Stimulated activated CD4-positive, alpha-beta T cell treated with anti-CD3 and anti-CD28 coated beads, Interleukin-12 subunit alpha, Interleukin-12 subunit beta, amount 100 ng/mL, for 48 hours (primary cell): ENCODE measurements around the gene ATXN1.

Source experiments
- DNase-seq, 3 donors: peaks; one replicate each; pipeline ENCODE4 v3.0.0-alpha.2; 2020; ENCODE audit warnings: low read depth in 2 of 3, low spot score in 1 of 3

ATXN1 gene

GRCh38 chr6:16486661-16487060 lies 274.6 kb downstream of the ATXN1 start:
- peak in 1 of 3 donors; percentile 33 for DNase-seq

DNA sequence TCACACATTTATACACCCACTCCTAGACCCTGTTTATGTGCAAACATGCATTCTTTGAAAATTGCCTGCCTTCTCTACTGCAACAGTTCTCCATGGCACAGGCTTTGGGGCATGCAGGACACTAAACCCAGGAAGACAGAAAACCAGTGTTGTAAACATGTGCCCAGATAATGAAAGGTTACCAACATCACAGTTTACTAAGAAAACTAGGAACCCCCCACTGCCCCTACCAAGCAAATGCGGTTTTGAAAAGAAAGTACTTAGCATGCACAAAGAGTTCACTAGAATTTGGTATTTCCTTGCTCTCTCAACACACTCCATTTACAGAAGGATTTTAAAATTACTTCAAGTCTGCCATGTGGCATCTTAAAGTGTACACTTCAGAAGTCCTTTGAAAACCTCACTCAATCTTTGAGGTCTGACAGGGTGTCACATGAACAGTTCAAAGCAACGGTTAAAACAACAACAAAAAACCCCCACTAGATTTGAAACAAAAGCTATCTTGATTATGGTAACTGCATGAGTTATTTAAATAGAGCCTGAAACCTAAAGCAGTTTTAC lies 277.9 kb downstream of the ATXN1 start:
- DNase-seq: no peak

DNA sequence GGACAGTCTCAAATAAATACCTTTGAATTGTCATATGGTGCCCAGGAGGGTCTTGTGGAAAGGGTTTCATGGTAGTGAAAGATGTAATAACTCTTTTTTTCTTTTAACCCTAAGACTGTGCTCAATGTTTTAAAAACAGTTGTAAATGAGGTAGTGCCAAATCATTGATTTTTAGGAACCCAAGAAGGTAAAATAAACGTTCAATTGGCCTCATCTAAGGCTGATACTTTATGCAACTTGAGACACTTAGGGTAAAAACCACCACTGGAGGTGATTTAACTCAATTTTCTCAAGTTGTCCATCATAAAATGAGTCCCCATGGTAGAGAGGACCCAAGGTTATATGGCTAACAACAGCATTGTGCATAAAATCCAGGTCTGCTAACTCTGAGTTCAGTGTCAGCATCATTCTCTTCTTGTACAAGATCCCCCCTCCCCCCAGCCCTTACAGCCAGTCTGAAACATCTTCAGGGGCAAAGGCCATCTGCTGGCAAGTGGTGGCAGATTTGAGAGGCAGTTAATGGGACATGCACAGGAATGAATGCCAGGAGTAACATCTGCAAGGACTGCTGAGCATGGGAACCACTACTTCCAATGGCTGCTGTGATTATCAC lies 278.5 kb downstream of the ATXN1 start:
- DNase-seq: no peak

- peak in 1 of 3 donors; percentile 37 for DNase-seq
Observed at GRCh38 chr6:16481697-16482399, 279.4 kb downstream of the ATXN1 start.

DNA sequence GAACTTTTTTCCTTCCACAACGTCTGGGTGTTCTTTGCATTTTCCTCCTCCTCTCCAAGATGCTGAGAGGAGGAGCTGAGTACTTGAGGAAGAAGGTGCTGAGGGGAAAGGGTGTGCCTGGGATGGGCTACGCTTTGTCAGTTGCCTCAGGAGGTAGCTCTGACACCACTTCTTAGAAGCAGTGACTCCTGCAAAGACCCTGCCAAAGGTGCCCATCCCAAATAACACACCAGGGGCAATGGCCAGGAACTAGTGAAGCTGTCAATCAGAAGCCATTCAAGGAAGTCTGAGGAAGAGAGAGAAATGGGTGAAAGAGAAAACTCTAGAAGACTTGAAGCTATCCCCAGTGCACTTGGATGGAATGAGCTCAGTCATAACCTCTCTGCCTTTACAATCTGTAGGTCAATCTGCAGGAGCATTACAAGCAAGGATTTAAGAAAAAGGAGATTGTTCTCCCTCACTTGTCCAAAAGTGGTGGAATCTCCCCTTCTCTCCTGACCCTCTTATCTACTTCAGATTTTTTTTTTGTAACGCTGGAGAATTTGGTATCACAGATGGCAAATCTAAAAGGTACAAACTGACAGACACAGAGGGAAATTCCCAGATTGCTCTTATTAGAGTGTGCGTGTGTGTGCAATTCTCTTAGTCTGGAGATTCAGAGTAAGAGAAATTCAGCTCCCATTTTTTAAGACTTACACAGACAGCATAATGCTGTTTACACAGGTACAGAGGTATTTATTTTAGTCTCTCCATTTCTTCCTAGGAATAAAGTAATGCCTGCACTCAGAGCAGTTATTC lies 280.3 kb downstream of the ATXN1 start:
- no peak for DNase-seq

GRCh38 chr6:16477367-16478149 lies 283.7 kb downstream of the ATXN1 start:
- no peak for DNase-seq

- no peak for DNase-seq
Observed at GRCh38 chr6:16476861-16477260, 284.4 kb downstream of the ATXN1 start.

GRCh38 chr6:16475494-16475781 lies 285.8 kb downstream of the ATXN1 start:
- DNase-seq: no peak

DNA sequence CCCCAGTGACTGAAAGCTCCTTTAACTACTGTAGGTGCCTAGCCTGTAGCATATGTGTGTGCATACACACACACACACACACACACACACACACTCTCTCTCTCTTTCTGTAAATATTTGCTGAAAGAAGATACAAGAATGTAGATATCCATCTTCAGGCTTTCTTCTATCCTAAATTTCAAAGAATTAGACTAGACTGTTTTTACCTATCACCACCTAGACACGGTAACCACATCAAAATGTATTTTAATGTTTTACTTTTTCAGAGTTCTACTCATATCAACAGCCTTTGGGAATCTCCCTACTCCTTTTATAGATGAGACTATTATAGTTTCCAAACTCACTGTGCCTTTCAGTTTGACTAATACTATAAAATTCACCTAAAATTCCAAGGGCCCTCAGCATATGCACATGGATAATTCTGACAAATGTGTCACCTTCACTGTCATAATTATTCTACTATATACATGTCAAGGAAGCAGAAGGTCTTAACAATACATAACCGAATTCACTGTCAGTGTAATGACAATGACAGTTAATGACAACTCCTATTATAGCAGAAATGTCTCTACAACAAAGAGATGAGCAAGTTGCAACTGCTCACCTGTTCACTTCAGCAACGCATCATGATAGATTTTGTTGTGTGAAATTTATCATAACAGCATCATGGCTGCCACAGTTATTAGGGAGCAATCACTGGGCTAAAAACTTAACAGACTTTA lies 286.3 kb downstream of the ATXN1 start:
- no peak for DNase-seq

- DNase-seq: no peak
Observed at GRCh38 chr6:16473908-16474771, 287.1 kb downstream of the ATXN1 start.

- no peak for DNase-seq
Observed at GRCh38 chr6:16473184-16473907, 287.9 kb downstream of the ATXN1 start.

GRCh38 chr6:16472349-16473069 lies 288.8 kb downstream of the ATXN1 start:
- DNase-seq: no peak

- no peak for DNase-seq
Observed at GRCh38 chr6:16471910-16472297, 289.4 kb downstream of the ATXN1 start.

GRCh38 chr6:16471222-16471909 lies 289.9 kb downstream of the ATXN1 start:
- no peak for DNase-seq

GRCh38 chr6:16470502-16471221 lies 290.6 kb downstream of the ATXN1 start:
- no peak for DNase-seq

DNA sequence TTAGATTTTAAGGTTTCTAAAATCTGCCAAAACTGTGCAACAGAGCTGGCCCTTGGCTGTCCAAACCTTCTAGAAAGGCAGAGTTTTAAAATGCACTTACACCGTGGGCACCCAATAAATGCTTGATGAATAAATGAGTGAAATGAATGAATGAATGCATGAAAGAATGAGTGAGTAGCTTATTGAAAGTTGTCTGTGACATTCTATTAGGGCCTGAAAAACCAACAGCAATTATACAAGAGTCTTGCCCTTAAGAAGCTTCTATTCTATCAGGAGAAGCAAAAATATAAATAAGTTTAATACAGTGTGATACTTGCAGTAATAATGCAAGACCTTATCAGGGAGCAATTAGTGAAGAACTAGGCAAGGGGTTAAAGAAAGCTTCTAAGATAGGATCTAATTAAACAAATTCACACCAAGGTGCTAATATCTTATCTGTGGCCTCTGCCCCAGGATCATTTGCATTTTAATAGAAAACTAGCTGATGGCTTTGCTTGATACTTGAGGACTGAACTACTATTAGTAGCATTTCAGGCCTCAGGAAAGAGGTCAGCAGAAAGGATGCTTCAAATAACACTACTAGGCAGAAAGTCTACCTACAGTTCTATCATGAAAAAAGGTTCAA lies 292.2 kb downstream of the ATXN1 start:
- DNase-seq: no peak
